ENCODE results near the gene TSPAN4. TPM values are rescaled to one million over a fixed set of nuclear protein-coding genes. Genes with fewer than 3 reads are reported as not detected.

The TSPAN4 gene
- polyA plus RNA-seq, 3 donors = 52.6 to 75.5 (median 63.1) TPM

DNA sequence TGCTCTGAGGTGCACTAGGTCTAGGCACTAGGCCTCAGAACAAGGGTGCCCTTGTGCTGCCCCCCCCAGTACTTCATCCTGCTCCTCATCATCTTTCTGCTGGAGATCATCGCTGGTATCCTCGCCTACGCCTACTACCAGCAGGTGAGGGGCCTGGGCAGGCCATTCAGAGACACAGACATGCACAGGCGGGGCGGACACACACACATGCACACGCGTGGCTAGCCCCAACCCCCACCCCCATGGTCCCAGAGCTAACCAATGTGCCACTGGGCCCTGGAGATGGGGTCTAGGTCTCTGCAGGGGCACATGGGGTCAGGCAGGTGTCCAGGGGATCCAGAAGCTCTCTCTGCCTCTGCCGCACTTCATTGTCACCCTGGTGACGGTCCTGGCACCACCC is 6.0 kb upstream of the TSPAN4 start:
- no peak overlapping the region for H3K4me3 Mint-ChIP-seq
- H3K4me3 ChIP-seq (replicated peaks in 1 of 3; ENCODE audit: low read depth in 2 of 3, low read length in 3 of 3) = no peak overlapping the region
- no peak for DNase-seq
- TF ChIP-seq, protein P1, sequence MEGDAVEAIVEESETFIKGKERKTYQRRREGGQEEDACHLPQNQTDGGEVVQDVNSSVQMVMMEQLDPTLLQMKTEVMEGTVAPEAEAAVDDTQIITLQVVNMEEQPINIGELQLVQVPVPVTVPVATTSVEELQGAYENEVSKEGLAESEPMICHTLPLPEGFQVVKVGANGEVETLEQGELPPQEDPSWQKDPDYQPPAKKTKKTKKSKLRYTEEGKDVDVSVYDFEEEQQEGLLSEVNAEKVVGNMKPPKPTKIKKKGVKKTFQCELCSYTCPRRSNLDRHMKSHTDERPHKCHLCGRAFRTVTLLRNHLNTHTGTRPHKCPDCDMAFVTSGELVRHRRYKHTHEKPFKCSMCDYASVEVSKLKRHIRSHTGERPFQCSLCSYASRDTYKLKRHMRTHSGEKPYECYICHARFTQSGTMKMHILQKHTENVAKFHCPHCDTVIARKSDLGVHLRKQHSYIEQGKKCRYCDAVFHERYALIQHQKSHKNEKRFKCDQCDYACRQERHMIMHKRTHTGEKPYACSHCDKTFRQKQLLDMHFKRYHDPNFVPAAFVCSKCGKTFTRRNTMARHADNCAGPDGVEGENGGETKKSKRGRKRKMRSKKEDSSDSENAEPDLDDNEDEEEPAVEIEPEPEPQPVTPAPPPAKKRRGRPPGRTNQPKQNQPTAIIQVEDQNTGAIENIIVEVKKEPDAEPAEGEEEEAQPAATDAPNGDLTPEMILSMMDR (IDR thresholded peaks at IDR 0.05) = no peak
- no peaks in the 10 kb centered on the region for H3K9me3 ChIP-seq (replicated peaks in 1 of 2; ENCODE audit: control insufficient read depth in 1 of 2, insufficient read depth in 1 of 2, low read length in 2 of 2)
- H3K9ac ChIP-seq (ENCODE audit: insufficient read depth, low read length, poor library complexity, severe bottlenecking) = no peak overlapping the region
- H3K27me3 Mint-ChIP-seq (ENCODE audit: low read depth in 3 of 3) = peaks cover 1 to 33% (median 7%) of the 10 kb centered on the region in 3 donors
- no peak overlapping the region for H3K4me2 ChIP-seq (replicated peaks; ENCODE audit: extremely low read depth, low read length, poor library complexity, severe bottlenecking)
- peaks cover 44 to 48% of the 10 kb centered on the region in 2 donors for H3K36me3 Mint-ChIP-seq
- peaks cover 0 to 18% of the 10 kb centered on the region in 2 donors for H3K27me3 ChIP-seq (ENCODE audit: control insufficient read depth in 2 of 2, insufficient read depth in 2 of 2, low read length in 2 of 2)
- H3K4me1 Mint-ChIP-seq = peaks cover 45% of the 10 kb centered on the region
- peaks cover 41 to 46% of the 10 kb centered on the region in 2 donors for H3K36me3 ChIP-seq (replicated peaks in 1 of 2; ENCODE audit: control insufficient read depth in 1 of 2, insufficient read depth in 2 of 2, low read length in 2 of 2)
- no peak overlapping the region for H3K27ac Mint-ChIP-seq
- peaks cover 41 to 52% of the 10 kb centered on the region in 2 donors for H3K4me1 ChIP-seq (ENCODE audit: control insufficient read depth in 1 of 2, insufficient read depth in 2 of 2, low read length in 2 of 2)
- 89% methylated on average over 9 of the region's 9 CpGs for WGBS (ENCODE audit: insufficient coverage)
- H2AFZ ChIP-seq (ENCODE audit: insufficient read depth, low read depth, low read length, poor library complexity, severe bottlenecking) = no peak overlapping the region
- intact Hi-C loops (cut with micrococcal nuclease) = no loop called here
- peaks cover 91% of the 10 kb centered on the region for H4K20me1 ChIP-seq (ENCODE audit: insufficient read depth, low read length)
- peaks cover 0 to 7% (median 0%) of the 10 kb centered on the region in 7 donors for H3K9me3 Mint-ChIP-seq
- peaks cover 44% of the 10 kb centered on the region for H3K79me2 ChIP-seq (ENCODE audit: insufficient read depth, low read length)
- H3K27ac ChIP-seq (ENCODE audit: low read depth in 1 of 2, low read length in 2 of 2) = no peak overlapping the region

DNA sequence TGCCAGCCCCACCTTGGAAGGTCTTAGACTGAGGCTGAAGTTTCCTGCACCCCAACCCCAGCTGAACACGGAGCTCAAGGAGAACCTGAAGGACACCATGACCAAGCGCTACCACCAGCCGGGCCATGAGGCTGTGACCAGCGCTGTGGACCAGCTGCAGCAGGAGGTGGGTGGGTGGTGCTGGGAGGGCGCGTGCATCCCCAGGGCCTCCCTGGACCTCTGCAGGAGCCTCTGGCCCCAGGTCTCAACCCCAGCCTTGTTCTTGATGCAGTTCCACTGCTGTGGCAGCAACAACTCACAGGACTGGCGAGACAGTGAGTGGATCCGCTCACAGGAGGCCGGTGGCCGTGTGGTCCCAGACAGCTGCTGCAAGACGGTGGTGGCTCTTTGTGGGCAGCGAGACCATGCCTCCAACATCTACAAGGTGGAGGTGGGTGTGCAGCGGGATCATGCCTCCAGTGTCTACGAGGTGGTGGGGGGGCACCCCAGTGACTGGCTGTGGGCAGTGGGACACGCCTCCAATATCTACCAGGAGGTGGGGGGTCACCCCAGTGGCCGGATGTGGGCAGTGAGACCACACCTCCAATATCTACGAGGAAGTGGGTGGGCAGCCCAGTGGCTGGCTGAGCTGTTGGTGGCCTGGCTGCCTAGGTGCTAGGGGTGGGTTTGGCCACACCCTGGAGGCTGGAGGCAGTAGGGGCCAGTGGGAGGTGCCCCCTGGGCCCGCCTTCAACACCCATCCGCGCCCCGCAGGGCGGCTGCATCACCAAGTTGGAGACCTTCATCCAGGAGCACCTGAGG is 5.3 kb upstream of the TSPAN4 start:
- DNase-seq = no peak
- Mint-ChIP-seq H3K9me3 (peaks cover 0 to 3% (median 0%) of the 10 kb centered on the region in 7 donors), H3K4me1 (peaks cover 39% of the 10 kb centered on the region), H3K4me3 (no peak overlapping the region), H3K36me3 (peaks cover 43 to 48% of the 10 kb centered on the region in 2 donors), H3K27me3 (ENCODE audit: low read depth in 3 of 3) (peaks cover 0 to 26% (median 5%) of the 10 kb centered on the region in 3 donors), H3K27ac (no peak overlapping the region)
- Histone ChIP-seq H3K4me1 (ENCODE audit: control insufficient read depth in 1 of 2, insufficient read depth in 2 of 2, low read length in 2 of 2) (peaks cover 37 to 49% of the 10 kb centered on the region in 2 donors), H2AFZ (ENCODE audit: insufficient read depth, low read depth, low read length, poor library complexity, severe bottlenecking) (no peak overlapping the region), H3K79me2 (ENCODE audit: insufficient read depth, low read length) (peaks cover 50% of the 10 kb centered on the region), H3K27me3 (ENCODE audit: control insufficient read depth in 2 of 2, insufficient read depth in 2 of 2, low read length in 2 of 2) (peaks cover 0 to 11% of the 10 kb centered on the region in 2 donors), H3K27ac (ENCODE audit: low read depth in 1 of 2, low read length in 2 of 2) (no peak overlapping the region), H3K9ac (ENCODE audit: insufficient read depth, low read length, poor library complexity, severe bottlenecking) (no peak overlapping the region), H3K9me3 (replicated peaks in 1 of 2; ENCODE audit: control insufficient read depth in 1 of 2, insufficient read depth in 1 of 2, low read length in 2 of 2) (no peaks in the 10 kb centered on the region), H4K20me1 (ENCODE audit: insufficient read depth, low read length) (peaks cover 91% of the 10 kb centered on the region), H3K4me3 (replicated peaks in 1 of 3; ENCODE audit: low read depth in 2 of 3, low read length in 3 of 3) (no peak overlapping the region), H3K4me2 (replicated peaks; ENCODE audit: extremely low read depth, low read length, poor library complexity, severe bottlenecking) (no peak overlapping the region), H3K36me3 (replicated peaks in 1 of 2; ENCODE audit: control insufficient read depth in 1 of 2, insufficient read depth in 2 of 2, low read length in 2 of 2) (peaks cover 41 to 46% of the 10 kb centered on the region in 2 donors)
- intact Hi-C loops (cut with micrococcal nuclease) = no loop called here
- TF ChIP-seq, protein P1 (IDR thresholded peaks at IDR 0.05) = no peak
- 92% methylated on average over 16 of the region's 22 CpGs for WGBS (ENCODE audit: insufficient coverage)

All from CD14-positive monocyte (primary cell).